ENCODE data around the gene LCTL.

GRCh38 chr15:66567897-66568296 lies 2.1 kb upstream of the LCTL start:
- TF ChIP-seq, protein P1, sequence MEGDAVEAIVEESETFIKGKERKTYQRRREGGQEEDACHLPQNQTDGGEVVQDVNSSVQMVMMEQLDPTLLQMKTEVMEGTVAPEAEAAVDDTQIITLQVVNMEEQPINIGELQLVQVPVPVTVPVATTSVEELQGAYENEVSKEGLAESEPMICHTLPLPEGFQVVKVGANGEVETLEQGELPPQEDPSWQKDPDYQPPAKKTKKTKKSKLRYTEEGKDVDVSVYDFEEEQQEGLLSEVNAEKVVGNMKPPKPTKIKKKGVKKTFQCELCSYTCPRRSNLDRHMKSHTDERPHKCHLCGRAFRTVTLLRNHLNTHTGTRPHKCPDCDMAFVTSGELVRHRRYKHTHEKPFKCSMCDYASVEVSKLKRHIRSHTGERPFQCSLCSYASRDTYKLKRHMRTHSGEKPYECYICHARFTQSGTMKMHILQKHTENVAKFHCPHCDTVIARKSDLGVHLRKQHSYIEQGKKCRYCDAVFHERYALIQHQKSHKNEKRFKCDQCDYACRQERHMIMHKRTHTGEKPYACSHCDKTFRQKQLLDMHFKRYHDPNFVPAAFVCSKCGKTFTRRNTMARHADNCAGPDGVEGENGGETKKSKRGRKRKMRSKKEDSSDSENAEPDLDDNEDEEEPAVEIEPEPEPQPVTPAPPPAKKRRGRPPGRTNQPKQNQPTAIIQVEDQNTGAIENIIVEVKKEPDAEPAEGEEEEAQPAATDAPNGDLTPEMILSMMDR (IDR thresholded peaks at IDR 0.05): no peak
- TF ChIP-seq ZFX (IDR thresholded peaks at IDR 0.05; ENCODE audit: borderline replicate concordance): no peak

Data from 22Rv1 (cell line).